ENCODE data around the gene TMEM255A. TPM values are rescaled to one million over a fixed set of nuclear protein-coding genes. Genes with fewer than 3 reads are reported as not detected.

The TMEM255A gene
- polyA plus RNA-seq, 1 of the 3 experiments (the other 2 are of a cell fraction): 0.08 TPM

DNA sequence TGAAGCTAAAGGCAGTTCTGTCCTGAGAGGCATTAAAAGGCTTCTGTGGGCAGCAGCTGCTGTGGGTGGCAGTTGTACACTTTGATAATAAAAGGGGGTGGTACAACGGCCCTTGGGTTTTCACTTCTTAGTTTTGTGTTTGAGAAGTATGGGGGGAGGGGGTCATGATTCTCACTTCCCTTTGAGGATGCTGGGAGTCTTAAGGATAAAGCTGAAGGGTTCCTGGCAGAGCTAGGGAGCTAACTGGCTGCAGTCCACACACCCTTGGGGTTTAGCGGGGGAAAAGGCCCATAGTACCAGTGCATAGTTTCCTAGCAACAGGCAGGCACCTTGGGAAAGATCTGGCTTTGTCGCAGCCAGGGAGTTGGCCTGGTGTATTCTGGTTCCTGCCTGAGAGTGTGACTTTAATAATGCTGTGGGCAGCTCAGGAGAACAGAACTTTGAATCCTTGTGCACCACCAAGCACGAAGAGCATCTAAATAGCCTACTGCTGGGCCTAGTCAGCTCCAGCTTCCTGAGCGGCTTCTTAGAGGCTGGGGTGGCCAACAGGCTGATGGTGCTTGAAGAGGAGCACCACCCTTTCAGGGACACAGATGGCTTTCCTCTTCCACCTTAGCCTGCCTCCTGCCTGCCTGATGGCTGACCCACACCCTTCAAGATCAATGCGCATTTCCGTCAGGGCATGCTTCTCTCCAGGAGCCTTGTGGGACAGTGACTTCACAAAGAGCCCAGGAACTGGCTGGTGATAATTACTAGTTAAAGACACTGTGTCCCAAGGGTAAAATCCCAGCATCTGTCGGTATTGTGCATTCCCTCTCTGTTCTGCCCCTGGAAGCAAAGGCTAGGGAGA lies 48.2 kb downstream of the TMEM255A start:
- H2AFZ ChIP-seq (ENCODE audit: low read depth): no peak overlapping the region
- H3K36me3 ChIP-seq (replicated peaks in 1 of 2; ENCODE audit: control insufficient read depth in 1 of 2, insufficient read depth in 2 of 2, low read length in 1 of 2): no peaks in the 10 kb centered on the region
- H3K9ac ChIP-seq: no peak overlapping the region
- no peaks in the 10 kb centered on the region; the same call in 1 of the 2 replicates for H3K27me3 ChIP-seq (ENCODE audit: insufficient read depth)
- no peak overlapping the region for H3K27ac ChIP-seq (ENCODE audit: low read depth in 2 of 2, low read length in 1 of 2)
- H3K9me2 ChIP-seq: no peaks in the 10 kb centered on the region
- H3F3A ChIP-seq (replicated peaks; ENCODE audit: insufficient read depth): no peaks in the 10 kb centered on the region
- no peaks in the 10 kb centered on the region; the same call in 1 of the 2 replicates for H3K79me2 ChIP-seq (ENCODE audit: insufficient read depth)
- H3K4me3 ChIP-seq (ENCODE audit: low read depth in 2 of 2, low read length in 1 of 2): no peak overlapping the region
- no peaks in the 10 kb centered on the region for H4K20me1 ChIP-seq (ENCODE audit: insufficient read depth)
- H3K4me2 ChIP-seq: no peak overlapping the region
- no peaks in the 10 kb centered on the region; a peak in 1 of 4 replicates for H3K4me1 ChIP-seq (ENCODE audit: control insufficient read depth in 1 of 2, insufficient read depth in 2 of 2, low read depth in 1 of 2, low read length in 1 of 2)
- POLR2A ChIA-PET: no interaction called here
- no peaks in the 10 kb centered on the region for H3K9me3 ChIP-seq
- 41% methylated on average over 6 of the region's 8 CpGs for WGBS (ENCODE audit: low lambda C conversion rate)
- TF ChIP-seq TCF12 (IDR thresholded peaks at IDR 0.05): no peak
- TF ChIP-seq, protein P1, sequence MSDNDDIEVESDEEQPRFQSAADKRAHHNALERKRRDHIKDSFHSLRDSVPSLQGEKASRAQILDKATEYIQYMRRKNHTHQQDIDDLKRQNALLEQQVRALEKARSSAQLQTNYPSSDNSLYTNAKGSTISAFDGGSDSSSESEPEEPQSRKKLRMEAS (IDR thresholded peaks at IDR 0.05; ENCODE audit: low read depth): no peak
- TF ChIP-seq, protein P2, sequence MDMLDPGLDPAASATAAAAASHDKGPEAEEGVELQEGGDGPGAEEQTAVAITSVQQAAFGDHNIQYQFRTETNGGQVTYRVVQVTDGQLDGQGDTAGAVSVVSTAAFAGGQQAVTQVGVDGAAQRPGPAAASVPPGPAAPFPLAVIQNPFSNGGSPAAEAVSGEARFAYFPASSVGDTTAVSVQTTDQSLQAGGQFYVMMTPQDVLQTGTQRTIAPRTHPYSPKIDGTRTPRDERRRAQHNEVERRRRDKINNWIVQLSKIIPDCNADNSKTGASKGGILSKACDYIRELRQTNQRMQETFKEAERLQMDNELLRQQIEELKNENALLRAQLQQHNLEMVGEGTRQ (IDR thresholded peaks at IDR 0.05; ENCODE audit: borderline replicate concordance, low read depth, low read length): no peak
- TF ChIP-seq, protein P3, sequence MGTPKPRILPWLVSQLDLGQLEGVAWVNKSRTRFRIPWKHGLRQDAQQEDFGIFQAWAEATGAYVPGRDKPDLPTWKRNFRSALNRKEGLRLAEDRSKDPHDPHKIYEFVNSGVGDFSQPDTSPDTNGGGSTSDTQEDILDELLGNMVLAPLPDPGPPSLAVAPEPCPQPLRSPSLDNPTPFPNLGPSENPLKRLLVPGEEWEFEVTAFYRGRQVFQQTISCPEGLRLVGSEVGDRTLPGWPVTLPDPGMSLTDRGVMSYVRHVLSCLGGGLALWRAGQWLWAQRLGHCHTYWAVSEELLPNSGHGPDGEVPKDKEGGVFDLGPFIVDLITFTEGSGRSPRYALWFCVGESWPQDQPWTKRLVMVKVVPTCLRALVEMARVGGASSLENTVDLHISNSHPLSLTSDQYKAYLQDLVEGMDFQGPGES (IDR thresholded peaks at IDR 0.05; ENCODE audit: low read depth, low read length): no peak
- TF ChIP-seq MXI1 (IDR thresholded peaks at IDR 0.05; ENCODE audit: low read depth, low read length): no peak
- no peak for TF ChIP-seq FOXJ3 (CRISPR knock-in tag; IDR thresholded peaks at IDR 0.05)
- CTCF ChIA-PET: no interaction called here
- DNase-seq: no peak

DNA sequence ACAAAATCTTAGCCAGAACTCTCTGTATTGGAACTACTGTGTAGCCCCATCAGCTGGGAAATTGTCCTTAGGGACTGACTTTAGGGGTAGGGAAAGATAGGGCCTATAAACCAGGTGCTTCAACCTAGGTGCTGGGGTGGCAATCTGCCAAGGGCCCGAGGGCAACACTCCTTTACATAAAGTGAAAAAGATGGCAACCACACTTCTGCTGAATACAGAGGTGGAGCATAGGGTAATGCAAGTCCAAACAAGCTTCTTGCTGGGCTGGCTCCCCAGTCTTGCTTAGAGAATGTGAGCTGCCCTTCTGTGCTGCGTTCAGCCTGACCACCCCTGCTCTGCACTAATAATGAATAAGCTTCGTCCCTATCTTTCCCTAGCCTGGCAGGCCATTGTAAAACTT lies 50.9 kb downstream of the TMEM255A start:
- H3K36me3 ChIP-seq (replicated peaks in 1 of 2; ENCODE audit: control insufficient read depth in 1 of 2, insufficient read depth in 2 of 2, low read length in 1 of 2): peaks cover 0 to 6% of the 10 kb centered on the region in 2 experiments
- no peaks in the 10 kb centered on the region for H3K79me2 ChIP-seq (ENCODE audit: insufficient read depth)
- no peaks in the 10 kb centered on the region for H3K9me2 ChIP-seq
- ChIA-PET POLR2A (no interaction called here), CTCF (interaction anchor here (0.9 kb wide), 1 partner anchor 25 kb away, joined by 3 read pairs; no protein-coding TSS in a partner anchor)
- no peaks in the 10 kb centered on the region; the same call in 1 of the 2 replicates for H3K27me3 ChIP-seq (ENCODE audit: insufficient read depth)
- H3K4me1 ChIP-seq (ENCODE audit: control insufficient read depth in 1 of 2, insufficient read depth in 2 of 2, low read depth in 1 of 2, low read length in 1 of 2): no peaks in the 10 kb centered on the region; a peak in 1 of 4 replicates
- H3K27ac ChIP-seq (ENCODE audit: low read depth in 2 of 2, low read length in 1 of 2): no peak overlapping the region
- no peak overlapping the region for H3K9ac ChIP-seq
- H3K4me2 ChIP-seq: no peak overlapping the region
- H3K9me3 ChIP-seq: no peaks in the 10 kb centered on the region
- WGBS (ENCODE audit: low lambda C conversion rate): 65% methylated on average over 3 of the region's 3 CpGs
- no peaks in the 10 kb centered on the region for H3F3A ChIP-seq (replicated peaks; ENCODE audit: insufficient read depth)
- H2AFZ ChIP-seq (ENCODE audit: low read depth): no peak overlapping the region
- no peaks in the 10 kb centered on the region for H4K20me1 ChIP-seq (ENCODE audit: insufficient read depth)
- no peak for DNase-seq
- TF ChIP-seq RFX5 (IDR thresholded peaks at IDR 0.05; ENCODE audit: low read length): no peak
- TF ChIP-seq FOXJ3 (CRISPR knock-in tag; IDR thresholded peaks at IDR 0.05): no peak
- TF ChIP-seq, protein P3 (IDR thresholded peaks at IDR 0.05; ENCODE audit: low read depth, low read length): no peak
- no peak for TF ChIP-seq SMC3 (IDR thresholded peaks at IDR 0.05; ENCODE audit: low read depth, low read length)
- TF ChIP-seq GABPA (IDR thresholded peaks at IDR 0.05; ENCODE audit: low read depth): no peak
- TF ChIP-seq, protein P4, sequence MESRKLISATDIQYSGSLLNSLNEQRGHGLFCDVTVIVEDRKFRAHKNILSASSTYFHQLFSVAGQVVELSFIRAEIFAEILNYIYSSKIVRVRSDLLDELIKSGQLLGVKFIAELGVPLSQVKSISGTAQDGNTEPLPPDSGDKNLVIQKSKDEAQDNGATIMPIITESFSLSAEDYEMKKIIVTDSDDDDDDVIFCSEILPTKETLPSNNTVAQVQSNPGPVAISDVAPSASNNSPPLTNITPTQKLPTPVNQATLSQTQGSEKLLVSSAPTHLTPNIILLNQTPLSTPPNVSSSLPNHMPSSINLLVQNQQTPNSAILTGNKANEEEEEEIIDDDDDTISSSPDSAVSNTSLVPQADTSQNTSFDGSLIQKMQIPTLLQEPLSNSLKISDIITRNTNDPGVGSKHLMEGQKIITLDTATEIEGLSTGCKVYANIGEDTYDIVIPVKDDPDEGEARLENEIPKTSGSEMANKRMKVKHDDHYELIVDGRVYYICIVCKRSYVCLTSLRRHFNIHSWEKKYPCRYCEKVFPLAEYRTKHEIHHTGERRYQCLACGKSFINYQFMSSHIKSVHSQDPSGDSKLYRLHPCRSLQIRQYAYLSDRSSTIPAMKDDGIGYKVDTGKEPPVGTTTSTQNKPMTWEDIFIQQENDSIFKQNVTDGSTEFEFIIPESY (IDR thresholded peaks at IDR 0.05; ENCODE audit: borderline replicate concordance, low read depth): no peak
- no peak for TF ChIP-seq NRF1 (IDR thresholded peaks at IDR 0.05; ENCODE audit: low read depth, low read length)
- H3K4me3 ChIP-seq (ENCODE audit: low read depth in 2 of 2, low read length in 1 of 2): no peak overlapping the region
